CD4-positive, alpha-beta T cell treated with Interleukin-12 subunit alpha and Interleukin-12 subunit beta, for 1 hour (primary cell): ENCODE results near the gene TBPL2.
A peak's percentile ranks its signal among the peaks of the same experiment; 100 is the strongest.
"Not testable (repeated sequence)": the region's sequence is repeated elsewhere in the genome, so short reads cannot be mapped to it uniquely, and the experiment has no call there.

ENCODE experiments used
- DNase-seq: peaks from one replicate; pipeline ENCODE4 v3.0.0-alpha.2; 2020

The TBPL2 gene

GRCh38 chr14:55440385-55440784 is at the start of gene TBPL2:
Gene TBPL2 (minus strand): TSS chr14:55440616. CDS start chr14:55440449, 167 bp downstream.
- DNase-seq = no peak

GRCh38 chr14:55488204-55488603 is 47.8 kb upstream of the TBPL2 start:
- DNase-seq = no peak

- DNase-seq = no peak
Observed at GRCh38 chr14:55482936-55483605, 42.7 kb upstream of the TBPL2 start.

- DNase-seq = no peak
Observed at GRCh38 chr14:55481769-55482168, 41.4 kb upstream of the TBPL2 start.

GRCh38 chr14:55477680-55478079 is 37.3 kb upstream of the TBPL2 start:
- DNase-seq = no peak

GRCh38 chr14:55476448-55476847 is 36.0 kb upstream of the TBPL2 start:
- DNase-seq = not testable (repeated sequence)

- DNase-seq = no peak
Observed at GRCh38 chr14:55473786-55474185, 33.4 kb upstream of the TBPL2 start.

GRCh38 chr14:55470025-55470424 is 29.6 kb upstream of the TBPL2 start:
- no peak for DNase-seq

GRCh38 chr14:55467307-55467706 is 26.9 kb upstream of the TBPL2 start:
- DNase-seq = no peak

GRCh38 chr14:55458800-55459515 is 18.5 kb upstream of the TBPL2 start:
- DNase-seq = no peak

GRCh38 chr14:55457496-55457895 is 17.1 kb upstream of the TBPL2 start:
- DNase-seq = no peak

- not testable (repeated sequence) for DNase-seq
Observed at GRCh38 chr14:55456411-55456810, 16.0 kb upstream of the TBPL2 start.

GRCh38 chr14:55454264-55455002 is 14.0 kb upstream of the TBPL2 start:
- no peak for DNase-seq

GRCh38 chr14:55451950-55452349 is 11.5 kb upstream of the TBPL2 start:
- DNase-seq = no peak

- no peak for DNase-seq
Observed at GRCh38 chr14:55451398-55451797, 11.0 kb upstream of the TBPL2 start.

GRCh38 chr14:55450987-55451386 is 10.6 kb upstream of the TBPL2 start:
- no peak for DNase-seq

GRCh38 chr14:55450539-55450938 is 10.1 kb upstream of the TBPL2 start:
- DNase-seq = no peak

- no peak for DNase-seq
Observed at GRCh38 chr14:55450124-55450523, 9.7 kb upstream of the TBPL2 start.

GRCh38 chr14:55449116-55449515 is 8.7 kb upstream of the TBPL2 start:
- no peak for DNase-seq

- no peak for DNase-seq
Observed at GRCh38 chr14:55448141-55448614, 7.8 kb upstream of the TBPL2 start.

GRCh38 chr14:55446833-55447232 is 6.4 kb upstream of the TBPL2 start:
- no peak for DNase-seq

- peak; percentile 62 for DNase-seq
Observed at GRCh38 chr14:55446127-55446736, 5.8 kb upstream of the TBPL2 start.

- no peak for DNase-seq
Observed at GRCh38 chr14:55441286-55441685, 870 bp upstream of the TBPL2 start.
